HL-60 (cell line): ENCODE results near the gene TYW1.
"Not testable (repeated sequence)": the region's sequence is repeated elsewhere in the genome, so short reads cannot be mapped to it uniquely, and the experiment has no call there.

Source experiments
- CTCF ChIP-seq: IDR thresholded peaks from one replicate; pipeline ENCODE4 v1.5.1; 2011; ENCODE audit warnings: low read length, control low read depth, inconsistent platforms; ENCODE audit not compliant: insufficient read depth
- GABPA ChIP-seq: IDR thresholded peaks from 2 replicates; pipeline ENCODE4 v1.6.1; 2012; ENCODE audit warnings: low read depth
- POLR2AphosphoS5 ChIP-seq: IDR thresholded peaks from 2 replicates; pipeline ENCODE4 v1.6.1; 2012; ENCODE audit warnings: low read depth
- REST ChIP-seq: IDR thresholded peaks from 2 replicates; pipeline ENCODE4 v1.6.1; 2012; ENCODE audit warnings: low read depth; ENCODE audit not compliant: insufficient replicate concordance
- SPI1 ChIP-seq: IDR thresholded peaks from 2 replicates; pipeline ENCODE4 v1.6.1; 2012; ENCODE audit warnings: low read depth, mild to moderate bottlenecking, borderline replicate concordance

- TF ChIP-seq CTCF, REST, GABPA, POLR2AphosphoS5, SPI1: not testable (repeated sequence)
Measured at GRCh38 chr7:67208656-67209055, 212.0 kb downstream of the TYW1 start.
